Endothelial cell of umbilical vein (primary cell): ENCODE results near the gene MFSD8. TPM values are rescaled to one million over a fixed set of nuclear protein-coding genes. Genes with fewer than 3 reads are reported as not detected.

Source experiments
- BruUV-seq: library from RNA; stranded (reverse); fragments of 400-500 nt; replicated peaks from 2 replicates; lab custom pipeline; 2021; lab: Mats Ljungman, UMichigan
- CTCF ChIA-PET: fragments of 300-600, 350-600 bp; sonication (Branson Sonifier 250); formaldehyde crosslinking; loops from one replicate; lab custom pipeline; 2021; ENCODE audit warnings: antibody characterized with exemption, inconsistent platforms; lab: Charles Lee
- POLR2A ChIA-PET: fragments of 300-600, 350-600 bp; sonication (Branson Sonifier 250); formaldehyde crosslinking; loops from one replicate; lab custom pipeline; 2021; ENCODE audit warnings: antibody characterized with exemption, inconsistent platforms; lab: Charles Lee
- DNase-seq: peaks from one replicate; pipeline ENCODE4 v3.0.0-alpha.2; 2011; ENCODE audit warnings: low read depth, low spot score
- FAIRE-seq: peaks from 2 replicates; lab custom pipeline; 2011; peaks lifted over from hg19 to GRCh38; lab: Jason Lieb, UNC
- H2AFZ ChIP-seq: 2 replicates; pipeline ENCODE4 v1.6.0; 2012; ENCODE audit warnings: low read depth, low read length, control low read depth, inconsistent platforms
- H3K27ac ChIP-seq: 2 replicates; pipeline ENCODE4 v1.5.1; 2011; ENCODE audit warnings: low read depth, mild to moderate bottlenecking, control low read depth, low read length, moderate library complexity; ENCODE audit not compliant: insufficient read depth
- H3K27me3 ChIP-seq, 2 experiments: 2 replicates each; pipeline versions ENCODE4 v1.6.0 to v1.6.1; 2011; ENCODE audit warnings: low read length in 2 of 2, mixed read lengths in 1 of 2; ENCODE audit not compliant: control insufficient read depth in 2 of 2, insufficient read depth in 2 of 2
- H3K36me3 ChIP-seq, 2 experiments: 2 replicates in 1 of 2; 3 replicates in 1 of 2; pipeline ENCODE4 v1.5.1; 2011; ENCODE audit warnings: low read length in 2 of 2, mild to moderate bottlenecking in 1 of 2, moderate library complexity in 1 of 2; ENCODE audit not compliant: control insufficient read depth in 2 of 2, insufficient read depth in 2 of 2; ENCODE audit errors: extremely low read depth in 1 of 2
- H3K4me1 ChIP-seq: 3 replicates; pipeline ENCODE4 v1.5.1; 2011; ENCODE audit warnings: mild to moderate bottlenecking, low read length; ENCODE audit not compliant: control insufficient read depth, insufficient read depth; ENCODE audit errors: extremely low read depth
- H3K4me2 ChIP-seq: 2 replicates; pipeline ENCODE4 v1.6.1; 2011; ENCODE audit warnings: low read length, control low read depth, mixed read lengths; ENCODE audit not compliant: insufficient read depth
- H3K4me3 ChIP-seq, 3 experiments: fragments of 200-600 bp in 1 of 3; sonication (generic), shearing (Covaris generic) in 1 of 3; replicated peaks in 1 of 3; 2 replicates each; pipeline ENCODE4 v1.5.1; 2011 to 2016; ENCODE audit warnings: control low read depth in 3 of 3, low read length in 3 of 3, mild to moderate bottlenecking in 2 of 3, inconsistent platforms in 1 of 3, low read depth in 1 of 3, moderate library complexity in 1 of 3; ENCODE audit not compliant: insufficient read depth in 1 of 3
- H3K79me2 ChIP-seq: 2 replicates; pipeline ENCODE4 v1.6.0; 2012; ENCODE audit warnings: low read length, inconsistent platforms; ENCODE audit not compliant: control insufficient read depth, insufficient read depth
- H3K9ac ChIP-seq: replicated peaks from 2 replicates; pipeline ENCODE3; 2011; ENCODE audit warnings: low read length, control low read depth; ENCODE audit not compliant: insufficient read depth; ENCODE audit errors: extremely low read depth
- H3K9me1 ChIP-seq: replicated peaks from 3 replicates; pipeline ENCODE4 v1.6.0; 2011; ENCODE audit warnings: mild to moderate bottlenecking, low read length; ENCODE audit not compliant: control insufficient read depth, insufficient read depth; ENCODE audit errors: extremely low read depth
- H3K9me3 ChIP-seq: replicated peaks from 2 replicates; pipeline ENCODE4 v1.5.1; 2012; ENCODE audit warnings: low read length, inconsistent platforms; ENCODE audit not compliant: control insufficient read depth, insufficient read depth
- H4K20me1 ChIP-seq: replicated peaks from 2 replicates; pipeline ENCODE3; 2011; ENCODE audit warnings: mild to moderate bottlenecking, low read length; ENCODE audit not compliant: control insufficient read depth, insufficient read depth; ENCODE audit errors: extremely low read depth
- CTCF ChIP-seq, 2 donors: IDR thresholded peaks; 1 replicate in 1 of 2; 2 replicates in 1 of 2; pipeline ENCODE4 v1.5.1; 2011; ENCODE audit warnings: low read length in 2 of 2, mild to moderate bottlenecking in 2 of 2, moderate library complexity in 2 of 2, control low read depth in 1 of 2, inconsistent platforms in 1 of 2, low read depth in 1 of 2; ENCODE audit not compliant: insufficient read depth in 1 of 2; ENCODE audit errors: extremely low read depth in 1 of 2
- EZH2 ChIP-seq: IDR thresholded peaks from 2 replicates; pipeline ENCODE4 v1.6.1; 2012; ENCODE audit warnings: borderline replicate concordance, low read depth, mild to moderate bottlenecking, moderate library complexity, low read length, inconsistent platforms; ENCODE audit not compliant: severe bottlenecking
- FOS ChIP-seq: IDR thresholded peaks from 2 replicates; pipeline ENCODE4 v1.6.1; 2011; ENCODE audit warnings: mild to moderate bottlenecking, low read length, moderate library complexity, borderline replicate concordance; ENCODE audit not compliant: insufficient read depth
- GATA2 ChIP-seq: IDR thresholded peaks from 2 replicates; pipeline ENCODE4 v1.7.0; 2011; ENCODE audit warnings: low read depth, mild to moderate bottlenecking, moderate library complexity, mixed read lengths, low read length; ENCODE audit not compliant: insufficient read length, insufficient read depth
- JUN ChIP-seq: IDR thresholded peaks from 2 replicates; pipeline ENCODE4 v1.6.1; 2011; ENCODE audit warnings: borderline replicate concordance, low read depth; ENCODE audit not compliant: insufficient read length, insufficient read depth
- MYC ChIP-seq: IDR thresholded peaks from one replicate; pipeline ENCODE4 v1.6.1; 2011; ENCODE audit warnings: mild to moderate bottlenecking, low read depth, low read length
- POLR2A ChIP-seq: IDR thresholded peaks from 2 replicates; pipeline ENCODE4 v1.6.1; 2012; ENCODE audit warnings: low read depth, mild to moderate bottlenecking, control low read depth, low read length
- POLR2AphosphoS5 ChIP-seq: IDR thresholded peaks from 2 replicates; pipeline ENCODE4 v1.6.1; 2012; ENCODE audit warnings: low read depth, mild to moderate bottlenecking, control low read depth, low read length, moderate library complexity; ENCODE audit not compliant: insufficient read depth
- dilution Hi-C: fragments of 300-500 bp; cut with MboI; formaldehyde crosslinking; loops from one replicate; pipeline ENCODE4 v1.15.0; 2019; ENCODE audit warnings: low sequenced_read_pairs; ENCODE audit not compliant: extremely low pct_ligation_motif_present
- intact Hi-C: fragments of 100-400 bp; cut with micrococcal nuclease; formaldehyde crosslinking; loops from one replicate; pipeline ENCODE4 v1.10.0; 2022
- polyA plus RNA-seq, 4 experiments: library from polyadenylated mRNA; depleted of rRNA in 3 of 4; stranded (reverse) in 3 of 4; unstranded in 1 of 4; fragments of >200 nt; gene quantifications; 2 replicates each; pipeline versions ENCODE4 v1.2.1 to v1.2.3, GENCODE V29; 2011 to 2012; ENCODE audit warnings: missing spikeins in 1 of 4
- total RNA-seq: library from RNA; stranded (reverse); gene quantifications from 2 replicates; pipeline ENCODE4 v1.2.3, GENCODE V29; 2021
- TF ChIP-seq, protein P1 (sequence below): IDR thresholded peaks from 2 replicates; pipeline ENCODE4 v1.6.1; 2011; ENCODE audit not compliant: insufficient read depth, insufficient read length

The MFSD8 gene
- total and polyA plus RNA-seq, 2 donors (not counting 3 experiments of a cell fraction or from before 2014, with no cell fraction given): 11.5 to 19.4 TPM

DNA sequence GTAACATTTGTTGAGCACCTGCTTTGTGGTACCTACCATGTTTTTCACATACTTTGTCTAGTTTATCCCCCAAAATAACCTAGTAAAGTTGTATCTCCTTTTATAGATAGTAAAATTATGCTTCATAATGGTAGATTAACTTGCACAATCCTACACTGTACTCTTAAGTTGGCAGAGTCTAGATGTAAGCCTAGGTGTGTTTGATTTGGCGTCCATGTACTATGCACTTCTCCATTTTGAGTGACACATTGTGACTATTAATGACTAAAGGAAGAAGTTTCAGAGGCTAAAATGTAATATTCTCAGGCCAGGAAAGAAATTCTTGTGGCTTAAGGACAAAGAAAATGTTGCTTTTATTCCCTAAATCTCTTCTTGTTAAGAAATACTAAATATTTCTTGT is 68.9 kb downstream of the MFSD8 start:
- Histone ChIP-seq H3K4me3 (no peak overlapping the region), H3K9ac (no peak overlapping the region), H2AFZ (no peak overlapping the region), H3K79me2 (no peaks in the 10 kb centered on the region), H3K4me2 (no peak overlapping the region), H3K9me1 (no peaks in the 10 kb centered on the region), H3K4me1 (no peaks in the 10 kb centered on the region), H3K9me3 (no peaks in the 10 kb centered on the region), H3K36me3 (peaks cover 0 to 16% of the 10 kb centered on the region in 2 experiments), H3K27ac (no peak overlapping the region), H3K27me3 (no peaks in the 10 kb centered on the region), H4K20me1 (no peaks in the 10 kb centered on the region)
- no TSS peak for BruUV-seq
- ChIA-PET POLR2A (no interaction called here), CTCF (no interaction called here)
- intact Hi-C loops: no loop called here
- TF ChIP-seq POLR2A: no peak
- TF ChIP-seq POLR2AphosphoS5: no peak
- no peak for TF ChIP-seq MYC
- no peak for TF ChIP-seq GATA2
- no peak for TF ChIP-seq FOS
- TF ChIP-seq, protein P1, sequence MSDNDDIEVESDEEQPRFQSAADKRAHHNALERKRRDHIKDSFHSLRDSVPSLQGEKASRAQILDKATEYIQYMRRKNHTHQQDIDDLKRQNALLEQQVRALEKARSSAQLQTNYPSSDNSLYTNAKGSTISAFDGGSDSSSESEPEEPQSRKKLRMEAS: no peak
- no peak for TF ChIP-seq EZH2
- no peak for TF ChIP-seq JUN
- no peak for TF ChIP-seq CTCF (IDR thresholded peaks at IDR 0.05; ENCODE audit: extremely low read depth in 1 of 2, insufficient read depth in 1 of 2, low read depth in 1 of 2, low read length in 2 of 2)
- FAIRE-seq (no peak), DNase-seq (no peak)
- dilution Hi-C loops: no loop called here
